Tibial artery (tissue), 4 donors: Measurements from ENCODE around the gene STAC3.
"Not testable (repeated sequence)": the region's sequence is repeated elsewhere in the genome, so short reads cannot be mapped to it uniquely, and the experiment has no call there.

Experiments
- DNase-seq, 2 donors: peaks; one replicate each; pipeline ENCODE4 v3.0.0-alpha.2; 2019
- H3K27ac ChIP-seq, 2 donors: fragments of 200-600 bp; sonication (generic) in 1 of 2; 1 replicate in 1 of 2; 2 replicates in 1 of 2; pipeline ENCODE4 v1.5.1; 2018 to 2019; ENCODE audit warnings: mild to moderate bottlenecking in 1 of 2
- H3K27me3 ChIP-seq, 2 donors: fragments of 200-600 bp; sonication (generic) in 1 of 2; one replicate each; pipeline versions ENCODE4 v1.5.1 to v1.6.0; 2016 to 2019
- H3K36me3 ChIP-seq, 3 donors: fragments of 200-600 bp; sonication (generic) in 2 of 3; one replicate each; pipeline ENCODE4 v1.5.1; 2016 to 2019; ENCODE audit warnings: mild to moderate bottlenecking in 2 of 3
- H3K4me1 ChIP-seq, 4 donors: fragments of 200-600 bp; sonication (generic) in 2 of 4; 1 replicate in 3 of 4; 2 replicates in 1 of 4; pipeline ENCODE4 v1.5.1; 2016 to 2019
- H3K4me3 ChIP-seq, 2 donors: fragments of 200-600 bp; sonication (generic) in 1 of 2; 1 replicate in 1 of 2; 2 replicates in 1 of 2; pipeline ENCODE4 v1.5.1; 2018 to 2019; ENCODE audit warnings: mild to moderate bottlenecking in 2 of 2
- H3K9me3 ChIP-seq, 3 donors: fragments of 200-600 bp; sonication (generic) in 1 of 3; one replicate each; pipeline ENCODE4 v1.5.1; 2016 to 2019
- intact Hi-C: fragments of 100-400 bp; cut with DNase I; formaldehyde crosslinking; loops from one replicate; pipeline ENCODE4 v1.15.0; 2023; ENCODE audit warnings: low total_unique reads
- TF ChIP-seq, protein P1 (sequence below), 2 experiments: fragments of 200-600 bp in 1 of 2; fragments of 450-650 bp in 1 of 2; IDR thresholded peaks; one replicate each; pipeline ENCODE4 v1.5.1; 2017 to 2019; ENCODE audit warnings: antibody characterized with exemption in 2 of 2, mild to moderate bottlenecking in 1 of 2, moderate library complexity in 1 of 2

The STAC3 gene

GRCh38 chr12:57250956-57251355 lies at the start of gene STAC3:
TSS of gene STAC3 (minus strand) at chr12:57251187. CDS start at chr12:57249636, 1,551 bp downstream.
- TF ChIP-seq, protein P1, sequence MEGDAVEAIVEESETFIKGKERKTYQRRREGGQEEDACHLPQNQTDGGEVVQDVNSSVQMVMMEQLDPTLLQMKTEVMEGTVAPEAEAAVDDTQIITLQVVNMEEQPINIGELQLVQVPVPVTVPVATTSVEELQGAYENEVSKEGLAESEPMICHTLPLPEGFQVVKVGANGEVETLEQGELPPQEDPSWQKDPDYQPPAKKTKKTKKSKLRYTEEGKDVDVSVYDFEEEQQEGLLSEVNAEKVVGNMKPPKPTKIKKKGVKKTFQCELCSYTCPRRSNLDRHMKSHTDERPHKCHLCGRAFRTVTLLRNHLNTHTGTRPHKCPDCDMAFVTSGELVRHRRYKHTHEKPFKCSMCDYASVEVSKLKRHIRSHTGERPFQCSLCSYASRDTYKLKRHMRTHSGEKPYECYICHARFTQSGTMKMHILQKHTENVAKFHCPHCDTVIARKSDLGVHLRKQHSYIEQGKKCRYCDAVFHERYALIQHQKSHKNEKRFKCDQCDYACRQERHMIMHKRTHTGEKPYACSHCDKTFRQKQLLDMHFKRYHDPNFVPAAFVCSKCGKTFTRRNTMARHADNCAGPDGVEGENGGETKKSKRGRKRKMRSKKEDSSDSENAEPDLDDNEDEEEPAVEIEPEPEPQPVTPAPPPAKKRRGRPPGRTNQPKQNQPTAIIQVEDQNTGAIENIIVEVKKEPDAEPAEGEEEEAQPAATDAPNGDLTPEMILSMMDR (IDR thresholded peaks at IDR 0.05) = no peak
- Histone ChIP-seq H3K27me3 (peaks cover 0 to 9% of the 10 kb centered on the region in 2 donors), H3K9me3 (no peaks in the 10 kb centered on the region), H3K27ac (no peak within 1 kb of the TSS), H3K4me3 (no peak within 1 kb of the TSS), H3K4me1 (no peaks in the 10 kb centered on the region), H3K36me3 (peaks cover 5 to 17% (median 15%) of the 10 kb centered on the region in 3 donors)
- intact Hi-C loops = no loop called here
- no peak for DNase-seq

DNA sequence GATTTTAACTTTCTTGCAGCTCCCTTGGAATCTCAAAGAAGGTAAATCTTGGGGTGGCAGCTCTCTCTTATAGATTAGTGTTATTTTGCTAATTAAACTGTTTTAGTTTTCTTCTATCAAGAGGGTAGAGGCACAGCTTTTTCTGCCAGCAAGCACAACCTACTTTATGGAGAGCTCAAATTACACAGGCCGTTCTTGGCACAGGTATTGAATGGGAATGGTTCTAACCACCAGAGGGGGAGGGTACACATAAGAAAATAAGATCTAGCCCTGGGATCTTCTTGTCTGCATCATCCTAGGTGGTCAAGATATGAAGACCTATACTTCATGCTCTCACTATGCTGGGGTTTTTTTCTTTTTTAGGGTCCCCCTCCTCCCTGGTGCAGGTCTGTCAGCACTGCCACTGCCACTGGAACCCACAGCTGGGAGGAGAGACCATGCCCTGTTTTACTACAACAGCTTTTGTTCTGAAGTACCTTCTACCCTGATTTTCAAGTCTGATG lies 48.6 kb upstream of the STAC3 start:
- TF ChIP-seq, protein P1 (IDR thresholded peaks at IDR 0.05) = no peak
- H3K27ac ChIP-seq = no peak overlapping the region
- DNase-seq = no peak
- H3K36me3 ChIP-seq = peaks cover 27 to 84% (median 40%) of the 10 kb centered on the region in 3 donors
- no peak overlapping the region for H3K4me3 ChIP-seq
- H3K9me3 ChIP-seq = no peaks in the 10 kb centered on the region
- no peaks in the 10 kb centered on the region for H3K27me3 ChIP-seq
- intact Hi-C loops = no loop called here
- H3K4me1 ChIP-seq = peaks cover 0 to 6% (median 0%) of the 10 kb centered on the region in 4 donors

- Histone ChIP-seq H3K27me3 (no peaks in the 10 kb centered on the region), H3K27ac (no peak overlapping the region), H3K36me3 (peaks cover 46 to 90% (median 71%) of the 10 kb centered on the region in 3 donors), H3K4me1 (no peaks in the 10 kb centered on the region), H3K9me3 (no peaks in the 10 kb centered on the region), H3K4me3 (no peak overlapping the region)
- TF ChIP-seq, protein P1 (IDR thresholded peaks at IDR 0.05) = no peak
- no peak for DNase-seq
- intact Hi-C loops = no loop called here
Observed at GRCh38 chr12:57296291-57296690, 45.3 kb upstream of the STAC3 start.

DNA sequence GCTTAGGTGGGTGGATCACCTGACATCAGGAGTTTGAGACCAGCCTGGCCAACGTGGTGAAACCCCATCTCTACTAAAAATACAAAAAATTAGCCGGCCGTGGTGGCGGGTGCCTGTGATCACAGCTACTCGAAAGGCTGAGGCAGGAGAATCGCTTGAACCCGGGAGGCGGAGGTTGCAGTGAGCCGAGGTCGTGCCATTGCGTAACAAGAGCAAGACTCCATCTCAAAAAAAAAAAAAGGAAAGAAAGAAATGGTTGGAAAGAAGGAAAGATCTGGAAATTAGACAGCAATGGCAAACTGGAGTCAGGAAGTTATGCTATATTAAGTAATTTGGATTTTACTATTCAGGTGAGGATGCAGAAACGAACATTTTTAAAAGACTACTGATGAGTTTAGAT lies 31.1 kb upstream of the STAC3 start:
- H3K4me3 ChIP-seq, H3K9me3 ChIP-seq, H3K27ac ChIP-seq, intact Hi-C loops, H3K27me3 ChIP-seq, DNase-seq, H3K4me1 ChIP-seq: not testable (repeated sequence)
- peaks cover 49 to 93% (median 71%) of the 10 kb centered on the region in 3 donors for H3K36me3 ChIP-seq

- Histone ChIP-seq H3K4me3 (no peak overlapping the region), H3K27me3 (no peaks in the 10 kb centered on the region), H3K27ac (no peak overlapping the region), H3K36me3 (peaks cover 54 to 93% (median 76%) of the 10 kb centered on the region in 3 donors), H3K9me3 (no peaks in the 10 kb centered on the region), H3K4me1 (peaks cover 0 to 6% (median 0%) of the 10 kb centered on the region in 4 donors)
- intact Hi-C loops = no loop called here
- DNase-seq = no peak
- TF ChIP-seq, protein P1 (IDR thresholded peaks at IDR 0.05) = no peak
Observed at GRCh38 chr12:57280211-57281062, 29.4 kb upstream of the STAC3 start.
